GM23248 (cell line): ENCODE measurements around the gene HADHB. TPM values are rescaled to one million over a fixed set of nuclear protein-coding genes. Genes with fewer than 3 reads are reported as not detected.
"Not testable (repeated sequence)": the region's sequence is repeated elsewhere in the genome, so short reads cannot be mapped to it uniquely, and the experiment has no call there.

Experiments used
- DNase-seq: peaks from one replicate; pipeline ENCODE4 v3.0.0-alpha.2; 2015
- H2AFZ ChIP-seq: fragments of 200-600 bp; sonication (generic); 2 replicates; pipeline ENCODE4 v1.6.1; 2016; ENCODE audit warnings: antibody characterized with exemption
- H3F3A ChIP-seq: fragments of 200-600 bp; sonication (generic); 2 replicates; pipeline ENCODE4 v1.6.1; 2016; ENCODE audit warnings: mild to moderate bottlenecking, antibody characterized with exemption, mixed run types; ENCODE audit not compliant: insufficient read depth
- H3K27ac ChIP-seq: fragments of 200-600 bp; sonication (generic); 2 replicates; pipeline ENCODE4 v1.5.1; 2016; ENCODE audit warnings: mild to moderate bottlenecking
- H3K27me3 ChIP-seq: fragments of 200-600 bp; sonication (generic); replicated peaks from 2 replicates; pipeline ENCODE4 v1.6.1; 2016; ENCODE audit warnings: mild to moderate bottlenecking; ENCODE audit not compliant: insufficient read depth
- H3K36me3 ChIP-seq: fragments of 200-600 bp; sonication (generic); 2 replicates; pipeline ENCODE4 v1.6.1; 2016; ENCODE audit warnings: low read depth, mild to moderate bottlenecking
- H3K4me1 ChIP-seq: fragments of 200-600 bp; sonication (generic); 2 replicates; pipeline ENCODE4 v1.6.1; 2016; ENCODE audit warnings: mild to moderate bottlenecking; ENCODE audit not compliant: insufficient read depth
- H3K4me2 ChIP-seq: fragments of 200-600 bp; sonication (generic); one replicate; pipeline ENCODE4 v1.6.1; 2016; ENCODE audit warnings: mild to moderate bottlenecking; ENCODE audit not compliant: unreplicated experiment
- H3K4me3 ChIP-seq: fragments of 200-600 bp; sonication (generic); 2 replicates; pipeline ENCODE4 v1.5.1; 2016; ENCODE audit warnings: mild to moderate bottlenecking
- H3K79me2 ChIP-seq: fragments of 200-600 bp; sonication (generic); 2 replicates; pipeline ENCODE4 v1.6.1; 2016; ENCODE audit warnings: mild to moderate bottlenecking; ENCODE audit not compliant: insufficient read depth
- H3K9ac ChIP-seq: fragments of 200-600 bp; sonication (generic); 2 replicates; pipeline ENCODE4 v1.6.1; 2016; ENCODE audit warnings: mild to moderate bottlenecking
- H3K9me2 ChIP-seq: fragments of 200-600 bp; sonication (generic); 2 replicates; pipeline ENCODE4 v1.6.1; 2016; ENCODE audit warnings: mixed run types, mild to moderate bottlenecking, moderate library complexity; ENCODE audit not compliant: insufficient read depth
- H3K9me3 ChIP-seq: fragments of 200-600 bp; sonication (generic); one replicate; pipeline ENCODE4 v1.6.1; 2017; ENCODE audit warnings: low read depth
- H4K20me1 ChIP-seq: fragments of 200-600 bp; sonication (generic); 2 replicates; pipeline ENCODE4 v1.6.0; 2016; ENCODE audit not compliant: insufficient read depth
- EZH2 ChIP-seq: fragments of 200-600 bp; sonication (generic); IDR thresholded peaks from 2 replicates; pipeline ENCODE4 v1.6.1; 2018; ENCODE audit warnings: antibody characterized with exemption, mild to moderate bottlenecking; ENCODE audit not compliant: insufficient read depth, poor library complexity, severe bottlenecking
- EZH2phosphoT487 ChIP-seq: fragments of 200-600 bp; sonication (generic); IDR thresholded peaks from 2 replicates; pipeline ENCODE4 v1.6.1; 2018; ENCODE audit warnings: antibody characterized with exemption, moderate library complexity, mild to moderate bottlenecking, low read depth; ENCODE audit not compliant: insufficient read depth
- WGBS, 2 experiments: methylation state at CpG; one replicate each; pipeline ENCODE4 v1.1.6; 2015 to 2017; ENCODE audit warnings: low lambda C conversion rate in 2 of 2, low coverage in 1 of 2; ENCODE audit errors: missing lambda C conversion rate in 2 of 2; 5-methylcytosine and 5-hydroxymethylcytosine counted together
- in situ Hi-C: fragments of 300-500 bp; cut with MboI; formaldehyde crosslinking; loops from 2 replicates; pipeline ENCODE4 v1.15.0; 2020
- polyA plus RNA-seq: library from polyadenylated mRNA; unstranded; fragments of >200 nt; fragmentation: Nextera tagmentation; extraction: Ambion mirVana; gene quantifications from 2 replicates; pipeline ENCODE4 v1.2.1, GENCODE V29; 2016
- total RNA-seq: library from RNA; depleted of rRNA; stranded (reverse); fragments of >200 nt; shearing (Covaris generic); gene quantifications from 2 replicates; pipeline ENCODE4 v1.2.3, GENCODE V29; 2014

Gene HADHB
- total and polyA plus RNA-seq, 2 experiments from 2014 or later = 99.2 to 140 TPM

DNA sequence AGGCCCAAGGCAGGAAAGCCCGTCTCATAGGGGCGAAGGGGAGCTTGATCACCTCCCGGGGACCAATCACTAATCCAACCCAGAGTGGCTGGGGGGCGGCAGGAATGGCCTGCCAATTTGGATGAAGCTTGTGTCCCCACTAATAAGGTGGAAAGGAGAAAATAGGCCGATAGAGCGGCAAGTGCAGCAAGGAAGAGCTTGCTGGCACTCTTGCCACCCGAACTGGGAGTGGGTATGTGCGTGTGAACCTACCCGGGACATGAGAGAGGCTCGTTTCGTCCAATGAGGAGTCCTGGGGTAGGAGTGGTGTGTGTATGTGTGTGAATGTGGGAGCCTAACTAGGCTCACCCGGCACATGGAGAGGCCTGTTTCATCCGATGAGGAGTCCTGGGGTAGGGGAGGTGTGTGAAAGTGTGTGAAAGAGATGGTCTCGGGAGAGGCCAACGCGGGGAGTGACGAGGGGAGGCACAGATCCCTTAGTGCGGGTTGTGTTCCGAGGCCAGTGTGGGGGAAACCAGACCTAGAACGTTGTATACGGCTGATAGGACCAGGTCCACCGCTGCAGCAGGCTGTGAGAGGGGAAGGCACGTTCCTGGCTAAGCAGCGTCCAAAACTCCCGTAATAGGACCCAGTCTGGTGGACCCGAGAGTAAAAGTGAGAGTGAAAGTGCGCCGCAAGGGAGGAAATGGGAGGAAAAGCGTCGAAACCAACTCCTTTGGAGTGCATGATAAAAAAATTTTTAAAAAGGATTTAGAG, 54.1 kb downstream of the HADHB start:
- peaks cover 11% of the 10 kb centered on the region for H3F3A ChIP-seq
- no peaks in the 10 kb centered on the region for H3K36me3 ChIP-seq
- H3K9me2 ChIP-seq = no peaks in the 10 kb centered on the region
- no peaks in the 10 kb centered on the region for H3K79me2 ChIP-seq
- in situ Hi-C loops = no loop called here
- WGBS, 2 experiments = 2 to 3% methylated on average over 30 of the region's 30 CpGs
- H3K9me3 ChIP-seq = no peaks in the 10 kb centered on the region
- H3K4me1 ChIP-seq = peaks cover 14% of the 10 kb centered on the region
- peak overlapping the region; percentile 93 for H3K4me2 ChIP-seq
- no peaks in the 10 kb centered on the region for H4K20me1 ChIP-seq
- peak overlapping the region; percentile 81 for H3K27ac ChIP-seq
- DNase-seq = peak; percentile 81
- TF ChIP-seq EZH2 (no peak), EZH2phosphoT487 (no peak)
- peak overlapping the region; percentile 85 for H3K9ac ChIP-seq
- H3K27me3 ChIP-seq = no peaks in the 10 kb centered on the region
- H3K4me3 ChIP-seq = peak overlapping the region; percentile 82
- peak overlapping the region; percentile 99 for H2AFZ ChIP-seq

DNA sequence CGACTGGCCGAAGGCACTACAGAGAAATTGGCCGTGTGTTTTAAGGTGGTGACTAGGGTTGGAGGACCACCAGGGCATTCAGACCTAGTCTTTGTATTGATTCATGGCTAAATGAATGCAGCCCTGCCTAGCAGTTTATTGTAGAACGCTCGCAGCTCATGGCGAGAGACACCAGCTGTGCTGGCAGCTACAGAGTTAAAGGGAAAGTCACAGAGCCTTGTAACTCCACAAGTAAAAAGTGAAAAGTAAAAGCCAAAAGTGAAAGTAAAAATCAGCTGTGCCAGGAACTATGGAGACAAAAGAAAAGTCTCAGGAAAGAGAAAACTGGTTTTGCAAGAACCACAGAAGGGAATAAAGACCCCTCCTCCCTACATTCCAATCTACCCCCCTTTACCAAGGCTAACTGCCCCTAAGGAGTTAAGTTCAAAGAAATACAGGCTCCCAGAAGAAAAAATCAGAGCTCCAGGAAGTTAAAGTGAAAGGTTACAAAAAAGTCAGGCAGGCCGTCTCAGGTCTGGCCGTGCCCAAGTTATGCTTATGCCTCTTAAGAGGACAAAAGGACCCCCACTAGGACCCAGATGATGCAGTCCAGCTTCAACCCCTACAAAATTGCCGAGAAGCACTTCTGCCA, 54.8 kb downstream of the HADHB start:
- H3K4me1 ChIP-seq = peaks cover 14% of the 10 kb centered on the region
- 2% methylated on average over 9 of the region's 9 CpGs for WGBS, 2 experiments
- no peaks in the 10 kb centered on the region for H3K36me3 ChIP-seq
- no peak for TF ChIP-seq EZH2
- no peak for TF ChIP-seq EZH2phosphoT487
- in situ Hi-C loops = no loop called here
- no peaks in the 10 kb centered on the region for H3K9me2 ChIP-seq
- peak overlapping the region; percentile 93 for H3K4me2 ChIP-seq
- peak overlapping the region; percentile 99 for H2AFZ ChIP-seq
- H3K9me3 ChIP-seq = no peaks in the 10 kb centered on the region
- peak overlapping the region; percentile 85 for H3K9ac ChIP-seq
- H3K79me2 ChIP-seq = no peaks in the 10 kb centered on the region
- peaks cover 11% of the 10 kb centered on the region for H3F3A ChIP-seq
- H3K27me3 ChIP-seq = no peaks in the 10 kb centered on the region
- no peaks in the 10 kb centered on the region for H4K20me1 ChIP-seq
- DNase-seq = peak; percentile 75
- H3K4me3 ChIP-seq = peak overlapping the region; percentile 82
- peak overlapping the region; percentile 81 for H3K27ac ChIP-seq

DNA sequence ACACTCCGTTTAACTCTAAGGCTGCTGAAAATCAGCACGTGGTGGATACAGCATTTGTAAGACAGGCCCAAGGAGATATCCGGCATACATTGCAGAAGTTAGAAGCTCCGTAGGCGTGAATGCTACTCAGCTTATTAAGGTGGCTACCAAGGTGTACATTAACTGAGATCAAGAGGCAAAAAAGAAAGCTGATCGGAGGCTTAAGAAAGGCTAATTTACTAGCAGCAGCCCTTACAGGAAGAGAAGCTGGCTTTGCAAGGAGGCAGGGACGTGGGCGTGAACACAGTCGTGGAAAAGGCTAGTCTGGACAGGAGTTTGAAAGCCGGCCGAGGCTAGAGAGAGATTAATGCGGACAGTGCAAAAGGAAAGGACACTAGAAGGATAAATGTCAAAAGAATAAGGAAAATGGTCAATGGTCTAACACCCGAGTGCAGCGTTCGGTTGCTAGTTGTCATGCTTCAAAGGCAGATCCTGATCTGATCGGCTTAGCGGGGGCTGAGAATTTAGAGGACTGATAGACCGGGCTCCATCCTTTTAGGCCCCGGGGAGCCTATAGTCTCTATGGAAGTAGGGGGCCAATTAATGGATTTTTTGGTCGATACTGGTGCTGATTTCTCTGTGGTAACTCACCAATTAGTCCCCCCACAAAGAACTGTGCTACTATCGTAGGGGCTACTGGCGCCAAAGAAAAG, 55.6 kb downstream of the HADHB start:
- H4K20me1 ChIP-seq = no peaks in the 10 kb centered on the region
- H3K9me3 ChIP-seq = no peaks in the 10 kb centered on the region
- peak overlapping the region; percentile 99 for H2AFZ ChIP-seq
- peak; percentile 75 for DNase-seq
- peaks cover 14% of the 10 kb centered on the region for H3K4me1 ChIP-seq
- H3K79me2 ChIP-seq = no peaks in the 10 kb centered on the region
- no peaks in the 10 kb centered on the region for H3K9me2 ChIP-seq
- H3K4me2 ChIP-seq = peak overlapping the region; percentile 93
- no peak for TF ChIP-seq EZH2
- TF ChIP-seq EZH2phosphoT487 = no peak
- peak overlapping the region; percentile 81 for H3K27ac ChIP-seq
- peak overlapping the region; percentile 85 for H3K9ac ChIP-seq
- H3K4me3 ChIP-seq = peak overlapping the region; percentile 82
- no peaks in the 10 kb centered on the region for H3K36me3 ChIP-seq
- 32% methylated on average over 22 of the region's 22 CpGs for WGBS, 2 experiments
- no peaks in the 10 kb centered on the region for H3K27me3 ChIP-seq
- in situ Hi-C loops = no loop called here
- H3F3A ChIP-seq = peaks cover 11% of the 10 kb centered on the region

DNA sequence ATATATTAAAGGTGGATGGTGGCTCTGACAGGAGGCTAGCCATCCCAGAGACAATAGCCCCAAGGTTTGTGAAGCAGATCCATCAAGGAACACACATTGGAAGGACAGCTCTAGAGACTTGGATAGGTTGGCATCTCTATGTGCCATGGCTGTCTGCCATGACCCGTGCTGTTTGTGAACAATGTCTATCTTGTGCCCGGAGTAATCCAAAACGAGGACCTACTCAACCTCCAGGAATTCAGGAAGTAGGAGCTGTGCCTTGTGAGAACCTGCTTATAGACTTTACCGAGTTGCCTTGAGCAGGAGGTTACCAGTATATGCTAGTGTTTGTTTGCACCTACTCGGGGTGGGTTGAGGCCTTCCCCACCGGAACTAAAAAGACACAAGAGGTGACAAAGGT, 58.1 kb downstream of the HADHB start:
- Histone ChIP-seq H4K20me1 (no peaks in the 10 kb centered on the region), H3K4me2 (no peak overlapping the region), H3K9me3 (no peaks in the 10 kb centered on the region), H3K9ac (no peak overlapping the region), H3K4me3 (no peak overlapping the region), H3K36me3 (no peaks in the 10 kb centered on the region), H2AFZ (no peak overlapping the region), H3K9me2 (no peaks in the 10 kb centered on the region), H3K4me1 (peaks cover 14% of the 10 kb centered on the region), H3F3A (peaks cover 11% of the 10 kb centered on the region), H3K27me3 (no peaks in the 10 kb centered on the region), H3K79me2 (no peaks in the 10 kb centered on the region), H3K27ac (no peak overlapping the region)
- WGBS, 2 experiments = 70% methylated on average over 6 of the region's 6 CpGs
- in situ Hi-C loops = no loop called here
- DNase-seq = peak; percentile 20
- TF ChIP-seq EZH2phosphoT487 = no peak
- no peak for TF ChIP-seq EZH2

DNA sequence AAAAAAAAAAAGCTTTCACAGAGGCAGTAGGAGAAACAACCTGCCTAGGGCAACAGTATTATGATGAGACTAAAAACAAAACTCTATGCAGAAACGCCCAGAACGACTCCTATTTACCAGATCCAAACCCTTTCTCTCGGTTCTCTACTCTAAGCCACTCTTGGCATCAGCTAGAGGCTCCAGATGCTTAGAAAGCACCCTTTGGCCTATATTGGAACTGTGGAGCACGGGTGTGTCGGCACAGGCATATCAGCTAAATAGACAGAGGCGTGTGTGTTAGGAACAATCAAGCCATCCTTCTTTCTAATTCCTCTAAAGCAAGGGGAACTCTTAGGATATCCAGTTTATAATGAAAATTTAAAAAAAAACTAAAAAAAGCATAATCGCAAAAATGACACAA, 60.4 kb downstream of the HADHB start:
- DNase-seq, H3K36me3 ChIP-seq, H3F3A ChIP-seq, H3K79me2 ChIP-seq, H3K9me3 ChIP-seq, H3K27me3 ChIP-seq, H3K27ac ChIP-seq, H4K20me1 ChIP-seq, in situ Hi-C loops, H2AFZ ChIP-seq, H3K4me1 ChIP-seq, H3K4me3 ChIP-seq, H3K4me2 ChIP-seq, H3K9ac ChIP-seq, H3K9me2 ChIP-seq: not testable (repeated sequence)
- WGBS, 2 experiments = 61 to 66% methylated on average over 7 of the region's 7 CpGs
